GM18511 (cell line): ENCODE measurements around the gene BBLN.
A peak's percentile ranks its signal among the peaks of the same experiment; 100 is the strongest.

Source experiments
- ATAC-seq: cut with Tn5 transposase; IDR thresholded peaks from one replicate; pipeline ENCODE4 v1.9.1; 2021; ENCODE audit warnings: mild to moderate bottlenecking, moderate library complexity; ENCODE audit not compliant: unreplicated experiment

Gene BBLN

GRCh38 chr9:128144239-128145181 is 15.6 kb upstream of the BBLN start:
- ATAC-seq = no peak

GRCh38 chr9:128145536-128145935 is 14.5 kb upstream of the BBLN start:
- ATAC-seq = no peak

GRCh38 chr9:128145951-128146351 is 14.1 kb upstream of the BBLN start:
- no peak for ATAC-seq

- no peak for ATAC-seq
These were observed 13.4 kb upstream of the BBLN start for GRCh38 chr9:128146591-128147120.

- ATAC-seq = no peak
These were observed 11.5 kb upstream of the BBLN start for GRCh38 chr9:128148509-128149000.

GRCh38 chr9:128149001-128149701 is 10.9 kb upstream of the BBLN start, which contains the start of gene LCN2:
TSS of gene LCN2 (plus strand) at chr9:128149453. CDS start at chr9:128149526, 73 bp downstream.
- no peak for ATAC-seq

- ATAC-seq = no peak
These were observed 10.0 kb upstream of the BBLN start for GRCh38 chr9:128149951-128150593.

- no peak for ATAC-seq
These were observed 9.3 kb upstream of the BBLN start for GRCh38 chr9:128150594-128151308.

GRCh38 chr9:128151309-128152132 is 8.5 kb upstream of the BBLN start:
- ATAC-seq = no peak

GRCh38 chr9:128152133-128153059 is 7.7 kb upstream of the BBLN start:
- ATAC-seq = no peak

GRCh38 chr9:128153060-128153946 is 6.8 kb upstream of the BBLN start:
- ATAC-seq = no peak

- ATAC-seq = no peak
These were observed 5.9 kb upstream of the BBLN start for GRCh38 chr9:128153947-128154695.

GRCh38 chr9:128155736-128156500 is 4.1 kb upstream of the BBLN start:
- no peak for ATAC-seq

- ATAC-seq = peak; percentile 21
These were observed 612 bp upstream of the BBLN start for GRCh38 chr9:128159522-128159783.

- ATAC-seq = peak; percentile 15
These were observed 530 bp downstream of the BBLN start for GRCh38 chr9:128160603-128160987.

GRCh38 chr9:128161215-128161902 is 1.3 kb downstream of the BBLN start:
- ATAC-seq = no peak
